HEK293T (cell line): ENCODE data around the gene PPP2CA.

Experiments
- FOXA1 ChIP-seq: fragments of 450-650 bp; IDR thresholded peaks from 2 replicates; pipeline ENCODE4 v1.6.1; 2016; ENCODE audit warnings: mild to moderate bottlenecking
- SUZ12 ChIP-seq: fragments of 450-650 bp; IDR thresholded peaks from 2 replicates; pipeline ENCODE4 v1.6.1; 2016; ENCODE audit warnings: mild to moderate bottlenecking

DNA sequence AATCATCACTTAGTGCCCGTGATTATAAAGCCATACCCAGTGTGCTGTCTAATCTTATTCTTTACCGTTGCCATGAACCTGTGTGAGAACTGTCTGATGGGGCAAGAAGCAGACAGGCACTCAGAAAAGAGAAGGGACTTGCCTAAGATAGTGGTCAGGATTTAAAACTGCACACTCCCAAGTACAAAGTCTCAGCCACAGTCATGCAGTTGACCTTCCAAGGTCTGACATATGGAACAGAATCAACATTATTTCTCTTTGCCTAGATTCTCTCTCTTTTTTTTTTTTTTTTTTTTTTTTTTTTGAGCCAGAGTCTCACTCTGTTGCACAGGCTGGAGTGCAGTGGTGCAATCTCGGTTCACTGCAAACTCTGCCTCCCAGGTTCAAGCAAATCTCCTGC lies 1.9 kb upstream of the PPP2CA start:
- TF ChIP-seq SUZ12 = no peak
- no peak for TF ChIP-seq FOXA1
